Measurements from ENCODE around the gene LINC00305.

- TF ChIP-seq EZH2 (IDR thresholded peaks at IDR 0.05) (no peak), CTCF (IDR thresholded peaks at IDR 0.05) (no peak), EZH2phosphoT487 (IDR thresholded peaks at IDR 0.05) (no peak)
Measured at GRCh38 chr18:64179556-64180080, 30.7 kb upstream of the LINC00305 start.
